Fibroblast of peridontal ligament (primary cell): Measurements from ENCODE around the gene RPL36.

Experiments
- DNase-seq: peaks from one replicate; pipeline ENCODE4 v3.0.0-alpha.2; 2010; ENCODE audit errors: extremely low read depth

The RPL36 gene

DNA sequence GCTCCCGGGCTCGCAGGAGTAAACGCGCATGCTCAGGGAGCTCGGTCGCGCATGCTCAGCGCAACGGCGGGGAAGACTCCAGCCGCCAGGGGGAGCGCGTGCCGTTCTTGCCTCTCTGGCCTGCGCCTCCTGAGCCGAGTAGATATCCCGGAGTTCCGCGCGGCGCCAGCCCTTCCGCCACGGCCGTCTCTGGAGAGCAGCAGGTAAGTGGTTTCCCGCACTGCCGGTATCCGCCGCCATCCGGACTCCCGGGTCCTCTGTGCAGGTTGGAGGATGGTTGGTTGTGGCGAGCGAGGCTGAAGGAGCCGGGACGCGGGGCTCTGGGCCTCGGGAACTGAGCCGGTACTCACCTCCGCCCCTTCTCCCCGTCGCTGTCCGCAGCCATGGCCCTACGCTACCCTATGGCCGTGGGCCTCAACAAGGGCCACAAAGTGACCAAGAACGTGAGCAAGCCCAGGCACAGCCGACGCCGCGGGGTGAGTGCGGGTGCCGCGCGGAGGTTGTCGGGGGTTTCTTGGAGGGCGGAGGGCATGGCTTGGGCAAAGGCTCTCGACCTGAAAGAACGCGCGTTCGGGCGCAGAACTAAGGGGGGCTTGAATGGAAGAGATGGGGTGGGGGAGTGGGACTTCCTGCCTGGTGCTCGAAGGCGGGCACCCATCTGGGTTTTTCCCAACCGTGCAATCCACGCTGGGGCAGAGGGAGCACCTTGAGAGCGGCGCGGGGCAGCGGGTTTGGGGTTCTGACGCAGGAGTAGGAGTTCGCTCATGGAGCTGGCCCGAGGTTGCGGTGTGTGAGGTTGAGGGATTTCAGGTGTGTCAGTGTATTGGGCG, at the start of gene RPL36:
Gene RPL36, plus strand, starts transcription at position 171 of the 830 bp plus-strand sequence. Its CDS starts 213 bp downstream, at position 384.
- peak; percentile 95 for DNase-seq

DNA sequence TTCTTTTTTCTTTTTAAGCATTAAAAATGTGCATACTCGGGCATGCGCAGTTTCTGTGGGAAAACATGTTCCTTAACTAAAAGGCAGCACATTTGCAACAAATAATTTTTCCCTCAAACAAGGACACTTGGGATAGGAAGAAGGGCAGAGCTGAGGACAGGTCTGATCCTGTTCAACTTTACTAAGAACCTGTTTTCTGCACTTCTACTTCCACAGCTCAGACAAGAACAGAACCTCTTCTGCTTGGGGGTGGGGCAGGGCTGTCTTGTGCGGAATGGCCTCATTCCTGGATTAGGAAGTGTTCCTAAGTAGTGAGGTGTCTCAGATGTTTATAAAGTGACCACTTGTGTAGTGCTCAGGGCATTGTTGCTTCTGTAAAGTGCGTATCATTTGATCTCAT, 48.9 kb upstream of the RPL36 start:
- no peak for DNase-seq

DNA sequence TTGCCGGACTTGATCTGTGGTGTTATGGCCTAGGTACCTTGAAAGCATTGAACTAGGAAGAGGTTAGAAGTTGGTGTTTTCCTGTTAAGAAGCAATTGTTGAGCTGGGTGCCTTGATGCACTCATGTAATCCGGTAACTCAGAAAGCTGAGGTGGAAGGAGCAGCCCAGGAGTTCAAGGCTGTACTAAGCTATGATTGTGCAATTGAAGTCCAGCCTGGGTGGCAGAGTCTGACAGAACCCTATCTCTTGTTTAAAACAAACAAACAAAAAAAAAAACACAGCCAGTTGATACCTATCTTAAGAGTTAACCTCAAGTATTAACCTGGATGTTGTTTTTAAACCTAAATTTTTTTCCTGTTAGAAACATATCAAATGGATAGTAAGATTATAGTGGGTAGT, 47.9 kb upstream of the RPL36 start:
- DNase-seq, result no peak

DNA sequence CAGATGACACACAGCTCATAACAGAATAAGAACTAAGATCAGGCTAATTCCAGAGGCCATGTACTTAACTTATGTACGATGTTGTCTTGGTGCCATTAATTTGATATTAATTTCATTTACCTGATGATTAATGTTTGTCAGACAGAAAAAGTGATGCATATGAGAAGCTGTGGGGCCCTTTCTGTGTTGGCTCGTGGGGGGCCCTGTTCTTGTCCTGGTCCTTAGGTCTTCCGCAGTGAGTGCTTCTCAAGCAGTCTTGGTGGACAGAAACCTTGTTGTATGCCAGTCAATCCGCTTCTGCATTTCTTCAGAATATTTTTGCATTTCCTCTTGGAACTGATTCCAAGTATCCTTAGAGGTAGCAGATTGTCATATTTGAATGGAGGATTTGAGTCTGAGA, 47.0 kb upstream of the RPL36 start:
- no peak for DNase-seq

DNA sequence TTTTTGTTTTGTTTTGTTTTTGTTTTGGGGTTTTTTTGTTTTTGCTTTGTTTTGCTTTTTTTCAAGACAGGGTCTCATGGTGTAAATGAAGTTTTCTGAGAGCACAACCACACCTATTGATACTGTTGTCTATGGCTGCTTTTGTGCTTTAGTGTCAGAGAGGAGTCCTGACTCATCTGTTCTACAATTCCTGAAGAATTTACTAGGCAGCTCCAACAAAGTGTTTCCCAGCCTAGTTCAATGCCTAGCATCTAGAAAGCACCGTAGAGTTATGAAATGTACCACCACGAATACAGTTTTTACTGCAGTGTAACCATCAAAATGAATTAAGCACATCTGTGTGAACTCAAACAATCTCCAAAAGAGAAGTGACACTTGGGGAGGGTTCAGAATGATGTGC, 46.1 kb upstream of the RPL36 start:
- DNase-seq, result no peak

DNA sequence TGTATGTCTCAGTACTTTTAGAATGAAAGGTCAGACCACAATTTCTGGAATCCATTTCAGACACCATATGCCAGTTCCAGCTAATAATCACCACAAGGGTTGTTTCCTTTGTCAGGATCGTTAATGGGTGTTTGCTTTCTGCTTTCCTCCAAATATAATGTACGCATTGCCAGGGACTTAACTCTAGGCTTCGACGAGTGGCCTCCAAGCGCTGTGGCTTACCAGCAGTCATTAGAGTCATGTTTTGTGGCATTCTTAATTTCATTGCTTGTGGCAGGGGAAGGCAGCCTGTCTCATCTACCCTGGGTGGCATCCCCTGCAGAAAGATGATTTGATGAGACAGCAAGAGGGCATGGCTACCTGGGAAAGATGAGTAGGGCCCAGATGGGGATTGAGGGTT, 44.7 kb upstream of the RPL36 start:
- no peak for DNase-seq

DNA sequence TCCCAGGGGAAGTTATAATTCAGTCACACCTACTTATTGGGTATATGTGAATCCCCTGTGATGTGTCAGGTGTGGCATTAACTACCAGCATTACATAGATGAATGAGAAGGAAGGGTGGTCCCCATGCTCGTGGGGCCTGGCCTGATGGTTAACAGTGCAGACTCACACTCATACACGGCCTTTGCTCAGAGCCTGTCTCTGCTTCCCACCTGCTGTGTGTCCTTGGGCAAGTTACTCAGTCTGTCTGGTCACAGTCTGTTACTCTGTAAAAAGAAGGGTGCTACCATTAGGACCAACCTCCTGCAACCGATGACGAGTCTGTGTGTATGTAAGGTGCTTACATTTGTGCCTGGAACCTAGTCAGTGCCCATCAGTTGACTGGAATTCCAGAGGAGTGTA, 43.4 kb upstream of the RPL36 start:
- no peak for DNase-seq

DNA sequence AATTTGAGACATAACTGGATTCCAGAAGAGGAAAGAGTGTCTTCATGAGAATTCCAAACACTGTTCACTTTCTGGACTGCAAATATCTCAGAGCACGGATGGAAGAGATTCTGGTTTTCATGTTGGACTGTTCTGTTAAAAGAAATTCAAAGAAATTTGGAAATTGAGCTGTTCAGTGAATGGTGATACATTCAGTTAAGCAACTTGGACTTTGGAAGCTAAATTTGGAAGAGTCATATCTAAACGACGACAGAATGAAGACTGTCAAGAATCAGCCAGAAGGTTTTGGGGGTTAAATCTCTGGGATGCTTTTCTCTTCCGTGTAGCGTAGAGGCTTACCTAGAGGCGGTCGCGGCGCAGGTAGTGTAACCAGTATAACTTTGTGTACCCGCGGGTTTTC, 41.6 kb upstream of the RPL36 start:
- no peak for DNase-seq

DNA sequence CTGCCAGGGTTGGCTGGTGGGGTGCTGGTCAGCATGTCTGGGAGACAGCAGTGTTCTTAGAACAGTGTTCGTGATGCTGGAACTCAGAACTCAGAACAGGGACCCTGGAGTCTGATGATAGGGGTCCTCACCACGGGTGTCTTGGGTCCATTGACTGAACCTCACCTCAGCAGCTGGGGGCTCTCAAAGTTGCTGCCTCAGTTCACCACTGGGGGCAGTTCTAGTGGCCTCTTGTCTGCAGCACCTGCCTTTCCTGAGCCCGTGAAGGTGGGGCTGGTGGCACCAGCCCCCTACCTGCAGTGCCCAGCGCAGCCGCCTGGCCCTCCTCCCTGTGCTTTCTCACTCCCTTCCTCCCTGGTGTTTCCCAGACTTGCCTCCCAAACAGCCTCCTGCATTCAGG, 38.7 kb upstream of the RPL36 start:
- DNase-seq, result no peak

DNA sequence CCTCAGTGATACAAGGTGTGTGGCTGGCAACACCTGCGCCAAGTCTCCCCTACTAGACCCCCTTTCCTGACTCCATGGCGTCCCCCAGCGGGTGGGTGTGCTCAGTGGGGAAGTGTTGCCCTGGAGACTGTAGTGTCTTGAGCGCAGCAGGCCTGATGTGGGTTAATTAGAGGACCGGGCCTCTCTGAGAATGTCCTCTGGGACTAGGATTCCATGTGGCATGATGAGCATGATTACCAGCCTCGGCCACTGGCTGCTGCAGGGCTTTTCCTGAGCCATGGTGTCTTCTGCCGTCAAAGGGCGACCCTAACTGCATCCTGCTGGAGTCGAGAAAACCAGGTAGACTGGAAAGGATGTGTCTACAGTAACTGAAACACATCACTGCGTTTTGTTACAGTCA, 37.8 kb upstream of the RPL36 start:
- no peak for DNase-seq

DNA sequence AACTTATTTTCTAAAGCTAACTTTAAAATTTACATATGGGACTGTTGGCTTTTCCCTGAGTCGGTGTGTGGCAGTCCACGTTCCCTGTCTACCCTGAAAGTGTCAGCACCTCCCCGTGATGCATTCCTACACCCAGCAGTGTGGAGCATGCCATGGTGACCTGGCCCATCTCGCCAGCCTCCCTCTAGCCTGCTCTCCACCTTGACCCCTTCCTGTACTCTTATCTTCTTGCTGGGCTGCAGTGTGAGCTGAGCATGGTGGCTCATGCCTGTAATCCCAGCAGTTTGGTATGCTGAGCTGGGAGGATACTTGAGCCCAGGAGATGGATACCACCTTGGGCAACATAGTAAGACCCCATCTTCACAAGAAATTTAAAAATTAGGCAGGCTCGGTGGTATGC, 35.2 kb upstream of the RPL36 start:
- DNase-seq, result no peak

DNA sequence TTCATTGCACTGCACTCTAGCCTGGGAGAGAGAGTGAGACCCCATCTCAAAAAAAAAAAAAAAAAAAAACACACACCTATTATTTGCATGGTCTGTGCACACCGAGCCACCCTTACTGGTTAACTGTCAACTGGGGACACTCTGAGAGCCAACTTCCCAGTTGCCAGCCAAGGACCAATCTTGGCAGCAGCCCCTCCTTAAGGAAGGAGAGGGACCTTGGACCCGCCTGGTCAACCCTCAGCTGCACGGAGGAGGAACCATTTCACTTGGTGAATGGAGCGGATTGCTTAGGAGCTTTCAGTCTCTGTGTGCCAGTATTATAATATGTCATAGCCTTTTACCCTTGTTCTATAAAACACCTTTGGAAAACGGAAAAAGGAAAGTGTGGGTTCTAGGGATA, 34.7 kb upstream of the RPL36 start:
- DNase-seq, result no peak

DNA sequence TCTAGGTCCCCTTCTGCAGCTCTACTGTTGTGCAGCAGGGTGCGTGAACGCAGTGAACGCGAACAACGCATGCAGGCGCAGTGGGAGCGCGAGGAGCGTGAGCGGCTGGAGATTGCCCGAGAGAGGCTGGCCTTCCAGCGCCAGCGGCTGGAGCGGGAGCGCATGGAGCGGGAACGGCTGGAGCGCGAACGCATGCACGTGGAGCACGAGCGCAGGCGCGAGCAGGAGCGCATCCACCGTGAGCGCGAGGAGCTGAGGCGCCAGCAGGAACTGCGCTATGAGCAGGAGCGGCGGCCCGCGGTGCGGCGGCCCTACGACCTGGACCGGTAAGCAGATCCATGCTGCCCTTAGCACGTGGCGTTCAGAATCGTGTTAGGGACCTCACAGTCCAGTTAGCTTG, 28.6 kb upstream of the RPL36 start:
- DNase-seq, result no peak

DNA sequence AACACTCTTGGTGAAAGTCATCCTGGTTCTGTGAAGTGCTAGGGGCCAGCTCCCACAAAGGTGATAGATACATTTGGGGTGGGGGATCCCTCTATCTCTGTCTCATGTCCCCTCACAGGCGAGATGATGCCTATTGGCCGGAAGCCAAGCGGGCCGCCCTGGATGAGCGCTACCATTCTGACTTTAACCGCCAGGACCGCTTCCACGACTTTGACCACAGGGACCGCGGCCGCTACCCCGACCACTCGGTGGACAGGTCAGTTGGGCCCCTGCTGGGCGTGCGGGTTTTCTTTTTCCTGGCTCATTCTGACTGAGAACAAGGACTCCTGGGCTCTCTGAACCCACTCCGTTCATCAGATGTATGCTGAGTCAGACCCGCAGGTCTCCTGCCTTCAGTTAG, 26.2 kb upstream of the RPL36 start:
- DNase-seq, result no peak

DNA sequence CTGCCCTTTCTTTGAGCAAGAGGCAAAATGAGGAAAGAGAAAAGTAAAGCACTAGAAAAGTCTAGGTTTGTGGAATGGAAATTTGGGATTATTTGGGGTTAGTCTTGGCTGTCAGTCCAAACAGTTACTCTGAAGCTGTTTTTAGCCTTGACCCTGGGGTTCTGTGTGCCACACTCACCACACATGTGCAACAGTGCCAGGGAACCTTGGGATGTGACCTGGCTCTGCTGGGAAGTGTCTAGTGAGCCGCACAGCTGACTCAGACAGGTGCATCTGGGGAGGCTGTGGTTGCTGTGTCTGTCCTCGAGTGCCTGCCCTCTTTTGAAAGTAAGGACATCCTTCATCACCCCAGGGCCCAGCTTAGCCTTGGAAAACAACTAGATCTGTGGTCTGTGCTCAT, 25.6 kb upstream of the RPL36 start:
- no peak for DNase-seq

DNA sequence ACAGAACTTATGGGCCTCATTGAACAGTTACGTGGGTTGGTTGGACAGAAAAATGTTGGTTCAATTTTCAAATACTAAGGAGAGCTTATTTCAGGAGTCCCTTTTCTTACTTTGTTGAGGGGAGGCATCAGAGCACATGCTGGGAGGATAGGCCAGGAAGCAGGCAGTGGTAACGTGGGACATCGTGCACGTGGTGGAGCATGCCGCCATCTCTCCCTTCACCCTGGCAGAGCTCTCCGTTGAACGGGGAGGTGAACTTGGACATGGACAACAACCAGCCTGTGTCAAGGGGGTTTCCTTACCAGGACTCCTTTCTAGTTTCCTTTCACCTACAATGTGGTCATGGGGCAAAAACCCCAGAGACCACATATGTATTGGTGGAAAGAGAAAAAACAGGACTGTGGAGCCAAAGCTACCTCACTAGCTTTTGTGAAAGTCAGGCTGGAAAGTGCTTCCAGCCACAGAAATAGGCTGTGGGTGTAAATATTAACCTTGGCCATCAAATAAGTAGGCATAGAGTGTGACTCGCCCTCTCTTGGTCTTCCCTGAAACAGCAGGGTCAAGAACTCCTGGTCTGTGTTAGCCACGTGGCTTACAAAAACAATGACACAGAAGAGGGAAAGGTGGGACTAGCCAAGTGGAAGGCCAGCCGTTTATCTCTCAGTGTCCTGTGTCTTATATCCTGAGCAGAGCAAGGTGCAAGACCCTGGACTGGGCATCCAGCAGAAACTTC, 24.1 kb upstream of the RPL36 start:
- peak; percentile 63 for DNase-seq

DNA sequence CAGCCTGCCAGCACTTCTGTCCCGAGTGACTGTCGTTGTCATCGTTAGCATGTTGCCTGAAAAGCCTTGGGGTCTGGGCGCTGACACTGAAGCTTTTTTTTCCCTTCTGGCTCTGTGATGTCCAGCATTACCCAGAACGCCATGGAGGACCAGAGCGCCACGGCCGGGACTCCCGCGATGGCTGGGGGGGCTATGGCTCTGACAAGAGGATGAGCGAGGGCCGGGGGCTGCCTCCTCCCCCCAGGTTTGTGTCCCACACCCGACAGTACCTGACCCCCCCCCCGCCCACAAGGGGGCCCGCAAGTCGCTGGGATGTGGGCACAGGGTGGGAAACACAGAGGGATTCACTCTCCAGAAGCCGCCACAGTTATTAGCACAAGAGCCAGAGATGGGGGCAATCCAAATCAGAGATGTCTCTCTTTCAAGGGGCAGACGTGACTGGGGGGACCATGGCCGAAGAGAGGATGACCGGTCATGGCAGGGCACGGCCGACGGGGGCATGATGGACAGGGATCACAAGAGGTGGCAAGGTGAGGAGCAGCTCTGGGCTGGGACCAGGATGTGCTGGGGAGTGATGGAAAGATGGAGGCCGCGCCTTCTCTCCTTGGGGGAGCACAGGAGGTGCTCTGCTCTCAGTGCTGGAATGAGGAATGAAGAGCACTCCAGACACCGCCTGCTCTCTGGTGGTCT, 23.0 kb upstream of the RPL36 start:
- no peak for DNase-seq

DNA sequence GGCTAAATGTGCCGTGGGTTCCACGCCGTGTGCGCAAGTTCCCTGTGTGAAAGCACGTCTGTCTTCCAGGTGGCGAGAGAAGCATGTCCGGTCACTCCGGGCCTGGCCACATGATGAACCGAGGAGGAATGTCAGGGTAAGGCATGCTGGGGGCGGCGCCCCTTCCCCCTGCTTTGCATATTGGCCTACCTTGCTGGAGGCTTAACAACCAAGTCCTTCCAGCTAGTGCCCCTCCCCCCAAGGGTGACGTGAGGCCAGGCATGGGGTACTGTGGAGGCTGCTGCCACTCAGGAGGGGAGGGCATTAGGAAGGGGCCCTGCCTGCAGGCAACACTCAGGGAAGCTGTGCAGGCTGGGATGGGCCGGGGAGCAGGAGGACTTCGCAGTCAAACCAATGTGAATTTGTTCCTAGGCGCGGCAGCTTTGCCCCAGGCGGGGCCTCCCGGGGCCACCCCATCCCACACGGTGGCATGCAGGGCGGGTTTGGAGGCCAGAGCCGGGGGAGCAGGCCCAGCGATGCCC, 22.3 kb upstream of the RPL36 start:
- DNase-seq, result no peak

DNA sequence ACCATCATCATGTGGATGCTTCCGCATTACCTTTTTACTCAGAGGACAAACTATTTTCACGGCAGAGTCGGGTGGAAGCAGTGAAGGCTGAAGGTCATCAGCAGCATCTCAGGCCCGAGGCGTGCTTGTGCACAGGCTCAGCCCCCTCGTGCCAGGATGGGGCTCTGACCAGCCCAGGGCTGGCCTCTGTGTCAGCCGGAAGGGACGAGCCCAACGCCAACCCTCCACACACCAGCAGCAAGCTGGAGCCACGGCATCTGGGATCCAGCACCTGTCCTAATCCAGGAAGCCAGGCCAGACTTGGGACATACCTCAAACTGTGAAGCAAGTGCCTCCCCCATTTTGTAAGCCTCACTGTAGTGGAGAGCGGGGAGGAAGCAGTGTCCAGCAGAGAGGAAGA, 20.9 kb upstream of the RPL36 start:
- no peak for DNase-seq

DNA sequence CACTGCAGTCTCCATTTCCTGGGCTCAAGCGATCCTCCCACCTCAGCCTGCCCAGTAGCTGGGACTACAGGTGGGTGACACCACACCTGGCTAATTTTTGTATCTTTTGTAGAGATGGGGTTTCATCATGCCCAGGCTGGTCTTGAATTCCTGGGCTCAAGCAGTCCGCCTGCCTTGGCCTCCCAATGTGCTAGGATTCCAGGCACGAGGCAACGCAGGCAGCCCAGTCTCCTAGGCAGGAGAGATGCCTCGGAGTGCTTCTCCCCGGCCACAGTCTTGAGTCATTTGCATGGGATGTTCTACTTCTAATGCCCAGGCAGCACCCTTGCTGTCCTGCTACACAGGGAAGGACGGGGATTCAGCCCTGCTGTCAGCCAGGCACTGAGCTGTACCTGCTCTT, 18.5 kb upstream of the RPL36 start:
- no peak for DNase-seq

DNA sequence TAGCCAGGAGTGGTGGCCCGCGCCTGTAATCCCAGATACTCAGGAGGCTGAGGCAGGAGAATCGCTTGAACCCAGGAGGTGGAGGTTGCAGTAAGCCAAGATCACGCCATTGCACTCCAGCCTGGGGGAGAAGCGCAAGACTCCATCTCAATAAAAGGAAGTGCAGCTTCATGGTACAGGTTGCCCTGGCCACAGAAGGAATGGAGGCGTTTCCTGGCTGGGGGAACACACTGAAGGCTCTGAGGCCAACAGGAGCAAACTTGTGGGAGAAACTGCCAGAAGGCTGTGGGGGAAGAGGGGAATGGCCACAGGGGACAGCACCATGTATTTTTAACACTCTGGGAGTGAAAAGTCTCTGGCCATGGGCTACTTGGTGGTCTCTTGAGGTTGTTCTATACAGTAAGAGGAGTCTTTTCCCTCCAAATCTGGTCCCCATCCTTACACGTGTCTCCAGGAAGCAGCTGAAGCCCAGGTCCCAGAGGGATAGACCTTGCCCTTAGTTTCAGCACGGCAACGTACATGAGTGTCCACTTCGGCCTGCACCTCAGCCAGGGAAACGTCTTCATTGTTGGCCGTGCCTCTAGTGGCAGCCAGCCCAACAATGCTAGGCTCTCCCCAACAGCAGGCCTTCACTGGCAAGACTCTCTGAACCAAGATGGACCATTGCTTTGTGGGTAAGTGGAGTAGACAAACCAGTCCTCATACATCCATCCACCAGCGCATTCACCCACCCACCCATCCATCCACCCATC, 17.2 kb upstream of the RPL36 start:
- no peak for DNase-seq

DNA sequence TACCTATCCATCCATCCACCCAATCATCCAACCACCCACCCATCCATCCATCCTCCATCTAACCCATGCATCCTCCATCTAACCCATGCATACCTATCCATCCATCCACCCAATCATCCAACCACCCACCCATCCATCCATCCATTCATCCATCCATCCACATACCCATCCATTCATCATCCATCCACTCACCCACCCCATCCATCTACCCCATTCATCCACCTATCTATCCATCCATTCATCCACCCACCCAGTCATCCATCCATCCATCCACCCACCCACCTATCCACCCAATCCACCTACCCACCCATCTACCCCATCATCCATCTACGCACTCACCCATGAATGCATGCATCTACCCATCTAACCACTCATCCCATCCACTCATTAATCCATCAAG, 16.3 kb upstream of the RPL36 start:
- no peak for DNase-seq
